Lung (tissue), 12 donors: Measurements from ENCODE around the gene APIP. TPM values are rescaled to one million over a fixed set of nuclear protein-coding genes. Genes with fewer than 3 reads are reported as not detected.

Experiments
- ATAC-seq: fragments of 200-7000 bp; cut with Tn5 transposase; one replicate; pipeline ENCODE4 v1.9.1; 2020; ENCODE audit warnings: moderate number of reproducible peaks; ENCODE audit not compliant: insufficient read depth, low FRiP score
- DNase-seq, 3 donors: peaks; one replicate each; pipeline ENCODE4 v3.0.0-alpha.2; 2013 to 2017
- H3K27ac ChIP-seq, 2 donors: one replicate each; pipeline ENCODE4 v1.5.1; 2013; ENCODE audit warnings: mild to moderate bottlenecking in 2 of 2, moderate library complexity in 2 of 2, control low read depth in 1 of 2, inconsistent platforms in 1 of 2, low read depth in 1 of 2, low read length in 1 of 2
- H3K27me3 ChIP-seq, 3 donors: one replicate each; pipeline ENCODE4 v1.5.1; 2013; ENCODE audit warnings: low read length in 2 of 3; ENCODE audit not compliant: control insufficient read depth in 3 of 3, insufficient read depth in 3 of 3
- H3K36me3 ChIP-seq, 4 donors: one replicate each; pipeline ENCODE4 v1.5.1; 2013; ENCODE audit warnings: low read length in 4 of 4, mild to moderate bottlenecking in 1 of 4, moderate library complexity in 1 of 4; ENCODE audit not compliant: control insufficient read depth in 4 of 4, insufficient read depth in 4 of 4
- H3K4me1 ChIP-seq, 5 donors: one replicate each; pipeline ENCODE4 v1.5.1; 2013; ENCODE audit warnings: low read length in 5 of 5, mild to moderate bottlenecking in 2 of 5, moderate library complexity in 1 of 5; ENCODE audit not compliant: control insufficient read depth in 5 of 5, insufficient read depth in 5 of 5
- H3K4me3 ChIP-seq: one replicate; pipeline ENCODE4 v1.5.1; 2013; ENCODE audit warnings: mild to moderate bottlenecking, control low read depth, moderate library complexity
- H3K9ac ChIP-seq, 2 donors: one replicate each; pipeline ENCODE4 v1.5.1; 2013; ENCODE audit warnings: low read length in 2 of 2, control low read depth in 1 of 2; ENCODE audit not compliant: insufficient read depth in 1 of 2
- H3K9me3 ChIP-seq, 4 donors: one replicate each; pipeline ENCODE4 v1.5.1; 2013; ENCODE audit warnings: low read length in 3 of 4, mild to moderate bottlenecking in 1 of 4, moderate library complexity in 1 of 4; ENCODE audit not compliant: control insufficient read depth in 4 of 4, insufficient read depth in 3 of 4
- CTCF ChIP-seq: IDR thresholded peaks from 2 replicates; pipeline ENCODE4 v1.5.1; 2012; ENCODE audit warnings: mild to moderate bottlenecking; ENCODE audit errors: control extremely low read depth, extremely low read depth
- WGBS, 2 donors: extraction: QIAGEN DNeasy Blood & Tissue Kit; methylation state at CpG; one replicate each; pipeline ENCODE4 v1.1.7; 2013; 5-methylcytosine and 5-hydroxymethylcytosine counted together
- polyA plus RNA-seq, 2 donors: library from polyadenylated mRNA; stranded (reverse); fragments of 200-250 nt; gene quantifications; one replicate each; pipeline ENCODE4 v1.2.1, GENCODE V29; 2013
- total RNA-seq, 2 donors: library from RNA; depleted of rRNA in 1 of 2; stranded (reverse); fragments of >200 nt in 1 of 2; gene quantifications; one replicate each; pipeline ENCODE4 v1.2.1, GENCODE V29; 2014 to 2021
- donor health status: control.
- donor health status: control.
- donor health status: Bipolar disorder and iron deficiency.
- donor health status: healthy.
- donor health status: DM: yes; HTN: yes; CAD: no.

Gene APIP
- total and polyA plus RNA-seq, 4 donors: 21.7 to 28.9 (median 26.1) TPM

- no peak overlapping the region for H3K27ac ChIP-seq
- H3K27me3 ChIP-seq: no peaks in the 10 kb centered on the region
- TF ChIP-seq CTCF: no peak
- H3K9me3 ChIP-seq: no peaks in the 10 kb centered on the region
- H3K4me3 ChIP-seq: no peak overlapping the region
- DNase-seq (peak in 1 of 3 donors; percentile 32), ATAC-seq (no peak)
- no peak overlapping the region for H3K9ac ChIP-seq
- H3K36me3 ChIP-seq: no peaks in the 10 kb centered on the region
- peaks cover 0 to 2% (median 0%) of the 10 kb centered on the region in 5 donors for H3K4me1 ChIP-seq
- 19 to 50% methylated on average over 2 of the region's 2 CpGs for WGBS, 2 donors
Observed at GRCh38 chr11:34866375-34866774, 49.8 kb downstream of the APIP start.

- DNase-seq (no peak), ATAC-seq (no peak)
- no peaks in the 10 kb centered on the region for H3K36me3 ChIP-seq
- WGBS, 2 donors: 79 to 88% methylated on average over 3 of the region's 3 CpGs
- no peak overlapping the region for H3K9ac ChIP-seq
- no peaks in the 10 kb centered on the region for H3K27me3 ChIP-seq
- no peaks in the 10 kb centered on the region for H3K9me3 ChIP-seq
- no peak for TF ChIP-seq CTCF
- no peak overlapping the region for H3K27ac ChIP-seq
- peaks cover 0 to 7% (median 2%) of the 10 kb centered on the region in 5 donors for H3K4me1 ChIP-seq
- H3K4me3 ChIP-seq: no peak overlapping the region
Observed at GRCh38 chr11:34865261-34865660, 50.9 kb downstream of the APIP start.

GRCh38 chr11:34864424-34864823, 51.8 kb downstream of the APIP start:
- H3K27ac ChIP-seq: no peak overlapping the region
- no peak overlapping the region for H3K9ac ChIP-seq
- H3K27me3 ChIP-seq: no peaks in the 10 kb centered on the region
- H3K4me1 ChIP-seq: peaks cover 0 to 16% (median 4%) of the 10 kb centered on the region in 5 donors
- no peak overlapping the region for H3K4me3 ChIP-seq
- 52 to 77% methylated on average over 2 of the region's 2 CpGs for WGBS, 2 donors
- DNase-seq (no peak), ATAC-seq (no peak)
- TF ChIP-seq CTCF: no peak
- H3K36me3 ChIP-seq: no peaks in the 10 kb centered on the region
- H3K9me3 ChIP-seq: no peaks in the 10 kb centered on the region

- WGBS, 2 donors: 46 to 74% methylated on average over 2 of the region's 2 CpGs
- Histone ChIP-seq H3K9ac (no peak overlapping the region), H3K27ac (no peak overlapping the region), H3K4me3 (no peak overlapping the region), H3K4me1 (peaks cover 0 to 20% (median 4%) of the 10 kb centered on the region in 5 donors), H3K9me3 (no peaks in the 10 kb centered on the region), H3K36me3 (no peaks in the 10 kb centered on the region), H3K27me3 (no peaks in the 10 kb centered on the region)
- no peak for TF ChIP-seq CTCF
- no peak for ATAC-seq
- DNase-seq: no peak
Observed at GRCh38 chr11:34863048-34863447, 53.1 kb downstream of the APIP start.
